GM12801 (cell line): ENCODE data around the gene IQCH.

Experiments
- CTCF ChIP-seq: IDR thresholded peaks from one replicate; pipeline ENCODE4 v1.5.1; 2011; ENCODE audit warnings: control low read depth; ENCODE audit not compliant: insufficient read length; ENCODE audit errors: extremely low read depth

The IQCH gene

GRCh38 chr15:67515090-67515489 lies 260.5 kb downstream of the IQCH start:
- no peak for TF ChIP-seq CTCF

GRCh38 chr15:67515557-67515956 lies 261.0 kb downstream of the IQCH start:
- no peak for TF ChIP-seq CTCF

- TF ChIP-seq CTCF = no peak
These were observed 265.9 kb downstream of the IQCH start for GRCh38 chr15:67520321-67521028.

GRCh38 chr15:67521029-67521782 lies 266.6 kb downstream of the IQCH start, which contains the start of gene C15orf61:
C15orf61 (plus strand) TSS chr15:67521131; CDS start chr15:67521249, 118 bp downstream.
- TF ChIP-seq CTCF = no peak

GRCh38 chr15:67521783-67522568 lies 267.4 kb downstream of the IQCH start:
- TF ChIP-seq CTCF = no peak

- TF ChIP-seq CTCF = no peak
These were observed 268.7 kb downstream of the IQCH start for GRCh38 chr15:67523330-67523729.

- TF ChIP-seq CTCF = no peak
These were observed 269.6 kb downstream of the IQCH start for GRCh38 chr15:67524235-67524634.
